SU-DHL-6 (cell line): ENCODE results near the gene MYL6.

Source experiments
- EZH2phosphoT487 ChIP-seq: fragments of 200-600 bp; sonication (generic), shearing (Covaris generic); conservative IDR thresholded peaks from 2 replicates; pipeline ENCODE4 v1.6.1; 2018; ENCODE audit warnings: mild to moderate bottlenecking, antibody characterized with exemption, low read length, moderate library complexity, mixed read lengths
- TF ChIP-seq, protein P1 (sequence below): fragments of 200-600 bp; sonication (generic); IDR thresholded peaks from one replicate; pipeline ENCODE4 v1.5.1; 2017; ENCODE audit warnings: antibody characterized with exemption, mild to moderate bottlenecking, low read length, moderate library complexity; ENCODE audit not compliant: insufficient read depth, poor library complexity, severe bottlenecking

GRCh38 chr12:56116267-56117081 lies 41.7 kb upstream of the MYL6 start, which contains the start of gene RPL41:
- TF ChIP-seq, protein P1, sequence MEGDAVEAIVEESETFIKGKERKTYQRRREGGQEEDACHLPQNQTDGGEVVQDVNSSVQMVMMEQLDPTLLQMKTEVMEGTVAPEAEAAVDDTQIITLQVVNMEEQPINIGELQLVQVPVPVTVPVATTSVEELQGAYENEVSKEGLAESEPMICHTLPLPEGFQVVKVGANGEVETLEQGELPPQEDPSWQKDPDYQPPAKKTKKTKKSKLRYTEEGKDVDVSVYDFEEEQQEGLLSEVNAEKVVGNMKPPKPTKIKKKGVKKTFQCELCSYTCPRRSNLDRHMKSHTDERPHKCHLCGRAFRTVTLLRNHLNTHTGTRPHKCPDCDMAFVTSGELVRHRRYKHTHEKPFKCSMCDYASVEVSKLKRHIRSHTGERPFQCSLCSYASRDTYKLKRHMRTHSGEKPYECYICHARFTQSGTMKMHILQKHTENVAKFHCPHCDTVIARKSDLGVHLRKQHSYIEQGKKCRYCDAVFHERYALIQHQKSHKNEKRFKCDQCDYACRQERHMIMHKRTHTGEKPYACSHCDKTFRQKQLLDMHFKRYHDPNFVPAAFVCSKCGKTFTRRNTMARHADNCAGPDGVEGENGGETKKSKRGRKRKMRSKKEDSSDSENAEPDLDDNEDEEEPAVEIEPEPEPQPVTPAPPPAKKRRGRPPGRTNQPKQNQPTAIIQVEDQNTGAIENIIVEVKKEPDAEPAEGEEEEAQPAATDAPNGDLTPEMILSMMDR: no peak
- TF ChIP-seq EZH2phosphoT487: no peak
